Measurements from ENCODE around the gene NOP53. TPM values are rescaled to one million over a fixed set of nuclear protein-coding genes. Genes with fewer than 3 reads are reported as not detected.

NOP53 gene
- total and polyA plus RNA-seq, 12 donors = 131 to 256 (median 188) TPM

- 76 to 89% methylated on average over 7 of the region's 7 CpGs for WGBS, 2 donors
- TF ChIP-seq CTCF (IDR thresholded peaks at IDR 0.05) = no peak
- DNase-seq (no peak), ATAC-seq (no peak)
- H3K4me1 ChIP-seq = peaks cover 0 to 28% (median 4%) of the 10 kb centered on the region in 9 donors
- H3K27me3 ChIP-seq = no peaks in the 10 kb centered on the region
- intact Hi-C loops (cut with DNase I) = loop anchor here in 8 of 10 donors (1.0 to 10.0 kb wide), 5 partner anchors 22 to 99 kb away; no protein-coding TSS in a partner anchor
- H3K4me3 ChIP-seq = no peak overlapping the region
- no peaks in the 10 kb centered on the region for H3K36me3 ChIP-seq
- no peaks in the 10 kb centered on the region for H3K9me3 ChIP-seq
- no peak overlapping the region for H3K27ac ChIP-seq
These were observed 20.9 kb downstream of the NOP53 start for GRCh38 chr19:47766359-47766620.

- no peak overlapping the region for H3K27ac ChIP-seq
- H3K4me1 ChIP-seq = peaks cover 0 to 28% (median 4%) of the 10 kb centered on the region in 9 donors
- no peaks in the 10 kb centered on the region for H3K9me3 ChIP-seq
- no peak for TF ChIP-seq CTCF (IDR thresholded peaks at IDR 0.05)
- H3K4me3 ChIP-seq = no peak overlapping the region
- no peak for DNase-seq
- no peaks in the 10 kb centered on the region for H3K36me3 ChIP-seq
- WGBS, 2 donors = 83 to 86% methylated on average over 7 of the region's 7 CpGs
- no peak for ATAC-seq
- H3K27me3 ChIP-seq = no peaks in the 10 kb centered on the region
- intact Hi-C loops (cut with DNase I) = loop anchor here in 8 of 10 donors (1.0 to 10.0 kb wide), 5 partner anchors 22 to 98 kb away; no protein-coding TSS in a partner anchor
These were observed 21.3 kb downstream of the NOP53 start for GRCh38 chr19:47766670-47767069.

- H3K27me3 ChIP-seq = no peaks in the 10 kb centered on the region
- WGBS, 2 donors = 42 to 88% methylated on average over 2 of the region's 2 CpGs
- no peak overlapping the region for H3K4me3 ChIP-seq
- DNase-seq (no peak), ATAC-seq (no peak)
- peaks cover 0 to 28% (median 4%) of the 10 kb centered on the region in 9 donors for H3K4me1 ChIP-seq
- no peaks in the 10 kb centered on the region for H3K9me3 ChIP-seq
- intact Hi-C loops (cut with DNase I) = loop anchor here in 5 of 10 donors (2.0 to 10.0 kb wide), 3 partner anchors 21 to 97 kb away; no protein-coding TSS in a partner anchor
- TF ChIP-seq CTCF (IDR thresholded peaks at IDR 0.05) = no peak
- H3K36me3 ChIP-seq = no peaks in the 10 kb centered on the region
- H3K27ac ChIP-seq = no peak overlapping the region
These were observed 22.0 kb downstream of the NOP53 start for GRCh38 chr19:47767349-47767748.

- Histone ChIP-seq H3K27ac (no peak overlapping the region), H3K9me3 (no peaks in the 10 kb centered on the region), H3K4me1 (peaks cover 0 to 17% (median 4%) of the 10 kb centered on the region in 9 donors), H3K27me3 (no peaks in the 10 kb centered on the region), H3K36me3 (no peaks in the 10 kb centered on the region), H3K4me3 (no peak overlapping the region)
- ATAC-seq = no peak
- no peak for DNase-seq
- no peak for TF ChIP-seq CTCF (IDR thresholded peaks at IDR 0.05)
- intact Hi-C loops (cut with DNase I) = loop anchor here in 3 of 10 donors (10.0 kb wide), 1 partner anchor 96 kb away; no protein-coding TSS in a partner anchor
- 93 to 95% methylated on average over 2 of the region's 2 CpGs for WGBS, 2 donors
These were observed 23.3 kb downstream of the NOP53 start for GRCh38 chr19:47768604-47769003.
